ENCODE results near the gene HP.

GRCh38 chr16:72091217-72091616 lies 36.9 kb downstream of the HP start:
- TF ChIP-seq POLR2A (IDR thresholded peaks at IDR 0.05), result no peak
- TF ChIP-seq, protein P1, sequence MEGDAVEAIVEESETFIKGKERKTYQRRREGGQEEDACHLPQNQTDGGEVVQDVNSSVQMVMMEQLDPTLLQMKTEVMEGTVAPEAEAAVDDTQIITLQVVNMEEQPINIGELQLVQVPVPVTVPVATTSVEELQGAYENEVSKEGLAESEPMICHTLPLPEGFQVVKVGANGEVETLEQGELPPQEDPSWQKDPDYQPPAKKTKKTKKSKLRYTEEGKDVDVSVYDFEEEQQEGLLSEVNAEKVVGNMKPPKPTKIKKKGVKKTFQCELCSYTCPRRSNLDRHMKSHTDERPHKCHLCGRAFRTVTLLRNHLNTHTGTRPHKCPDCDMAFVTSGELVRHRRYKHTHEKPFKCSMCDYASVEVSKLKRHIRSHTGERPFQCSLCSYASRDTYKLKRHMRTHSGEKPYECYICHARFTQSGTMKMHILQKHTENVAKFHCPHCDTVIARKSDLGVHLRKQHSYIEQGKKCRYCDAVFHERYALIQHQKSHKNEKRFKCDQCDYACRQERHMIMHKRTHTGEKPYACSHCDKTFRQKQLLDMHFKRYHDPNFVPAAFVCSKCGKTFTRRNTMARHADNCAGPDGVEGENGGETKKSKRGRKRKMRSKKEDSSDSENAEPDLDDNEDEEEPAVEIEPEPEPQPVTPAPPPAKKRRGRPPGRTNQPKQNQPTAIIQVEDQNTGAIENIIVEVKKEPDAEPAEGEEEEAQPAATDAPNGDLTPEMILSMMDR (IDR thresholded peaks at IDR 0.05), result no peak
